ENCODE results near the gene CCDC40.

- TF ChIP-seq, protein P1, sequence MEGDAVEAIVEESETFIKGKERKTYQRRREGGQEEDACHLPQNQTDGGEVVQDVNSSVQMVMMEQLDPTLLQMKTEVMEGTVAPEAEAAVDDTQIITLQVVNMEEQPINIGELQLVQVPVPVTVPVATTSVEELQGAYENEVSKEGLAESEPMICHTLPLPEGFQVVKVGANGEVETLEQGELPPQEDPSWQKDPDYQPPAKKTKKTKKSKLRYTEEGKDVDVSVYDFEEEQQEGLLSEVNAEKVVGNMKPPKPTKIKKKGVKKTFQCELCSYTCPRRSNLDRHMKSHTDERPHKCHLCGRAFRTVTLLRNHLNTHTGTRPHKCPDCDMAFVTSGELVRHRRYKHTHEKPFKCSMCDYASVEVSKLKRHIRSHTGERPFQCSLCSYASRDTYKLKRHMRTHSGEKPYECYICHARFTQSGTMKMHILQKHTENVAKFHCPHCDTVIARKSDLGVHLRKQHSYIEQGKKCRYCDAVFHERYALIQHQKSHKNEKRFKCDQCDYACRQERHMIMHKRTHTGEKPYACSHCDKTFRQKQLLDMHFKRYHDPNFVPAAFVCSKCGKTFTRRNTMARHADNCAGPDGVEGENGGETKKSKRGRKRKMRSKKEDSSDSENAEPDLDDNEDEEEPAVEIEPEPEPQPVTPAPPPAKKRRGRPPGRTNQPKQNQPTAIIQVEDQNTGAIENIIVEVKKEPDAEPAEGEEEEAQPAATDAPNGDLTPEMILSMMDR (IDR thresholded peaks at IDR 0.05), result no peak
- no peak for TF ChIP-seq POLR2AphosphoS5 (IDR thresholded peaks at IDR 0.05)
These were observed 24.4 kb upstream of the CCDC40 start for GRCh38 chr17:80011989-80012555.
